ENCODE data around the gene EXT2. TPM values are rescaled to one million over a fixed set of nuclear protein-coding genes. Genes with fewer than 3 reads are reported as not detected.

EXT2 gene
- total and polyA plus RNA-seq, 10 of the 15 experiments (the other 5 are each of a cell fraction or from before 2014, with no cell fraction given), result 3.8 to 31.4 (median 17.9) TPM

GRCh38 chr11:44065841-44066731 lies 29.4 kb upstream of the EXT2 start, which contains the start of gene ACCS (continued):
- TF ChIP-seq, protein P1, sequence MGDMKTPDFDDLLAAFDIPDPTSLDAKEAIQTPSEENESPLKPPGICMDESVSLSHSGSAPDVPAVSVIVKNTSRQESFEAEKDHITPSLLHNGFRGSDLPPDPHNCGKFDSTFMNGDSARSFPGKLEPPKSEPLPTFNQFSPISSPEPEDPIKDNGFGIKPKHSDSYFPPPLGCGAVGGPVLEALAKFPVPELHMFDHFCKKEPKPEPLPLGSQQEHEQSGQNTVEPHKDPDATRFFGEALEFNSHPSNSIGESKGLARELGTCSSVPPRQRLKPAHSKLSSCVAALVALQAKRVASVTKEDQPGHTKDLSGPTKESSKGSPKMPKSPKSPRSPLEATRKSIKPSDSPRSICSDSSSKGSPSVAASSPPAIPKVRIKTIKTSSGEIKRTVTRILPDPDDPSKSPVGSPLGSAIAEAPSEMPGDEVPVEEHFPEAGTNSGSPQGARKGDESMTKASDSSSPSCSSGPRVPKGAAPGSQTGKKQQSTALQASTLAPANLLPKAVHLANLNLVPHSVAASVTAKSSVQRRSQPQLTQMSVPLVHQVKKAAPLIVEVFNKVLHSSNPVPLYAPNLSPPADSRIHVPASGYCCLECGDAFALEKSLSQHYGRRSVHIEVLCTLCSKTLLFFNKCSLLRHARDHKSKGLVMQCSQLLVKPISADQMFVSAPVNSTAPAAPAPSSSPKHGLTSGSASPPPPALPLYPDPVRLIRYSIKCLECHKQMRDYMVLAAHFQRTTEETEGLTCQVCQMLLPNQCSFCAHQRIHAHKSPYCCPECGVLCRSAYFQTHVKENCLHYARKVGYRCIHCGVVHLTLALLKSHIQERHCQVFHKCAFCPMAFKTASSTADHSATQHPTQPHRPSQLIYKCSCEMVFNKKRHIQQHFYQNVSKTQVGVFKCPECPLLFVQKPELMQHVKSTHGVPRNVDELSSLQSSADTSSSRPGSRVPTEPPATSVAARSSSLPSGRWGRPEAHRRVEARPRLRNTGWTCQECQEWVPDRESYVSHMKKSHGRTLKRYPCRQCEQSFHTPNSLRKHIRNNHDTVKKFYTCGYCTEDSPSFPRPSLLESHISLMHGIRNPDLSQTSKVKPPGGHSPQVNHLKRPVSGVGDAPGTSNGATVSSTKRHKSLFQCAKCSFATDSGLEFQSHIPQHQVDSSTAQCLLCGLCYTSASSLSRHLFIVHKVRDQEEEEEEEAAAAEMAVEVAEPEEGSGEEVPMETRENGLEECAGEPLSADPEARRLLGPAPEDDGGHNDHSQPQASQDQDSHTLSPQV (IDR thresholded peaks at IDR 0.05), result 0 out of 2 replicates have a peak, but pooled peaks have one; percentile 57
- TF ChIP-seq RBBP5 (conservative IDR thresholded peaks at IDR 0.05) (no peak), NFYA (IDR thresholded peaks at IDR 0.05; ENCODE audit: borderline replicate concordance, low read depth, low read length) (no peak), ZBTB11 (CRISPR knock-in tag; IDR thresholded peaks at IDR 0.05) (no peak), KAT2A (conservative IDR thresholded peaks at IDR 0.05; ENCODE audit: control insufficient read depth, low read depth, low read length) (no peak), DPF2 (IDR thresholded peaks at IDR 0.05) (no peak; the same call in none of the 2 replicates), FOS (IDR thresholded peaks at IDR 0.05; ENCODE audit: borderline replicate concordance, extremely low read depth, insufficient read length) (no peak), ZBTB33 (IDR thresholded peaks at IDR 0.05) (no peak), BMI1 (IDR thresholded peaks at IDR 0.05; ENCODE audit: borderline replicate concordance) (no peak), NBN (IDR thresholded peaks at IDR 0.05) (peak; percentile 92), CUX1 (IDR thresholded peaks at IDR 0.05; ENCODE audit: insufficient replicate concordance, low read depth, low read length) (no peak), CBFB (IDR thresholded peaks at IDR 0.05; ENCODE audit: low read depth) (peak; percentile 78), NR2F1 (conservative IDR thresholded peaks at IDR 0.05) (peak; percentile 31; the same call in 1 of the 2 replicates), SUZ12 (IDR thresholded peaks at IDR 0.05; ENCODE audit: unreplicated experiment) (no peak)

Measured in GM12878 (cell line).